Amniotic epithelial cell (primary cell): ENCODE data around the gene DCTN3.
"Not testable (repeated sequence)": the region's sequence is repeated elsewhere in the genome, so short reads cannot be mapped to it uniquely, and the experiment has no call there.

Experiments used
- DNase-seq: peaks from one replicate; pipeline ENCODE4 v3.0.0-alpha.2; 2010; ENCODE audit warnings: low read depth

Gene DCTN3

GRCh38 chr9:34647084-34647403, 26.7 kb upstream of the DCTN3 start:
- no peak for DNase-seq

- peak; percentile 78 for DNase-seq
These were observed 26.2 kb upstream of the DCTN3 start, which contains the start of gene GALT for GRCh38 chr9:34646211-34647083. GALT (plus strand) TSS chr9:34646675; CDS start chr9:34646705, 30 bp downstream.

- DNase-seq: peak; percentile 68
These were observed 24.5 kb upstream of the DCTN3 start for GRCh38 chr9:34644766-34645314.

DNA sequence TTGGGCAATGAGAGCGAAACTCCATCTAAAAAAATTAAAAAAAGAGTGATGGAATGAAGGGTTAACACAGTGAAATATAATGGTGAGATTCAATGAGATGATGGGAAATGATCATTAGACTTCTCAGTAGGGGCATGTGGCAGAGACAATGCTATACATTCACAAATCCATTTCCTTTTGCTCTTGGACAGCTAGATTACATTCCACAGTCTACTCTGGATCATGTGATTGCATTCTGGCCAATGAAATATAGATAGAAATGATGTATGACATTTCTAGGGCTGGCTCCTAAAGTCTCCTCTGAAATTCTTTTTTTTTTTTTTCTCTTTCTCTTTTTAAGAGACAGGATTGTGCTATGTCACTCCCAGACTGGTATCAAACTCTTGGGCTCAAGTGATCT, 22.4 kb upstream of the DCTN3 start:
- DNase-seq: no peak

DNA sequence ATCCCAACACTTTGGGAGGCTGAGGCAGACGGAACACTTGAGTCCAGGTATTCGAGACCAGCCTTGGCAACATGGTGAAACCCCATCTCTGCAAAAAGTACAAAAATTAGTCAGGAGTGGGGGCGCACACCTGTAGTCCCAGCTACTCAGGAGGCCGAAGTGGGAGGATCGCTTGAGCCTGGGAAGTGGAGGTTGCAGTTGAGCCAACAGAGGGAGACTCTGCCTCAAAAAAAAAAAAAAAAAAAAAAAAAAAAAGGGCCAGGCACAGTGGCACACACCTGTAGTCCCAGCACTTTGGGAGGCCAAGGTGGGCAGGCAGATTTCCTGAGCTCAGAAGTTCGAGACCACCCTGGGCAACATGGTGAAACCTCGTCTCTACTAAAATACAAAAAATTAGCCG, 19.0 kb upstream of the DCTN3 start:
- not testable (repeated sequence) for DNase-seq

DNA sequence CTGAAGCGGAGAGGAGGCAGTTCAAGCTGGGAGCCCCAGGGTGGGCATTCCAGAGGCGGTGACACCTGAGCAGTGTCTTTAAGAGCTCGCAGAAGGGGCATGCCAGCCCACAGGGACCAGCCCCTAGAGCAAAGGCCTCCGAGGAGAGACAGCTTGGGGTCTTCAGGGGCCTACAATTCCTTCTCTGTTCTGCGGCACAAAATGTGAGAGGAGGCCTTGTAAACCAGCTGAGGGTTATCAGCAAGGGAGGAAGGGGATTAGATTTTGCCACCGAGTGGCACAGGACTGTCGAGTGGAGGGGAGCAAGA, 17.8 kb upstream of the DCTN3 start:
- no peak for DNase-seq

DNA sequence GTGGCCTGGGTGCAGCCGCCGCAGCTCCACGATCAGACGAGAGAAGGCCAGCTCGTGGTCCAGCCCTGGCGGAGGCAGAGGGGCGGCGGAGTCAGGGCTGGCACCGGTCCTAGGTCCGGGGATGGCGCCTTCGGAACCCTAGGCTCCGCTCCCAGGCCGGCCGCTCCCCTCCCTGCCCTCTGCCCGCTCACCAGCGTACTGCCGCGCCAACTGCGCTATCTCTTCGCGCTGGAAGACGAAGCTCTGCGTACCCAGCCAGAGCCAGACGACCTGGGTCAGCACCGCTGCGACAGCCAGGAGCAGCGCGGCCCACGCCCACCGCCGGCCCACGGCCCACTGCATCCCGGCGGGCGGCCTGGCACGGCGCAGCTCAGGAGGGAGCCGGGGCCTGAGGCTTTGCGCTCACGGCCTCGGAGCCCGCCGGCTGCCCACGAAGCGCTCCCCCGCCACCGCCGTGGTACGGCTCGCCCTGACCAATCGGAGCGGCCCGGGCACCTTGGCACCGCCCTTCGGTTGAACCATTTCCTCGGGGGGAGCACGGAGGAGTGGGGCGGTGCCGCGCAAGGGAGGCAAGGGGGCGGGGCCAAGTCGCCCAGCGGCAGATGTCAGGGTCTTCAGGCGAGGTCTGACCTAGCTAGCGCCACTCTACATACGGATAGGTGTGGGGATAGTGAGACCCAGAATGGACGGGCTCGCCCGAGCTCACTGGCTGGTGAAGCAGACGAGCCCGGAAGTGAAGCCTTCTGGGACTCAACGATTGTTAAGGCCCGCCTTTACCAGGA, 17.3 kb upstream of the DCTN3 start, which contains the start of gene SIGMAR1:
Gene SIGMAR1 (minus strand): TSS at position 432 of the 782 bp plus-strand sequence. CDS start 90 bp downstream, at position 342.
- peak; percentile 88 for DNase-seq

DNA sequence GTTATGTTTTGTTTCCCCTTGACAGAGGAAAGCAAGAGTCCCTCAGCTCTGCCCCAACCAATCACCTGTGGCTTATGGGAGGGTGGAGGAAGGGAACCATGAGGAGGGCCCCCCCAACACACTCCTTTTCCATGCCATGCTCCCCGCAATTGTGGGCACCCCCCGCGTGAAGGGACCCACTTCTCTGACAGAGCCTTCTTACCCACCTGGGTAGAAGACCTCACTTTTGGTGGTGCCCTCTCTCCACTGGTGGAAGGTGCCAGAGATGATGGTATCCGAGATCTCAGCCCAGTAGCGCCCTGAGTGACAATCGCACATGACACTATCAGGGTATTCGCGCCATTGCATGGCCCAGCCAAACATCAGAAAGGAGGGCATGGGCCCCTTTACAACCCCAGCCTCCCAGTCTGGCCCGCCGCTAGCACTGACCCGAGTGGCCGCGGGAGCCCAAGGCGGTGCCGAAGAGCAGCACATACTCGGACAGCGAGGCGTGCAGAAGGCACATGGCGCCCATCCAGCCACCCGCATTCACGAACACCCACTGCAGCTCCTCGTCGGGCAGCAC, 16.6 kb upstream of the DCTN3 start:
- no peak for DNase-seq

GRCh38 chr9:34635556-34635955, 15.3 kb upstream of the DCTN3 start:
- no peak for DNase-seq

- no peak for DNase-seq
These were observed 14.4 kb upstream of the DCTN3 start for GRCh38 chr9:34634551-34635248.

GRCh38 chr9:34633851-34634550, 13.7 kb upstream of the DCTN3 start:
- peak; percentile 51 for DNase-seq

GRCh38 chr9:34633166-34633565, 12.9 kb upstream of the DCTN3 start:
- DNase-seq: no peak

- DNase-seq: no peak
These were observed 10.3 kb upstream of the DCTN3 start for GRCh38 chr9:34630402-34631154.

DNA sequence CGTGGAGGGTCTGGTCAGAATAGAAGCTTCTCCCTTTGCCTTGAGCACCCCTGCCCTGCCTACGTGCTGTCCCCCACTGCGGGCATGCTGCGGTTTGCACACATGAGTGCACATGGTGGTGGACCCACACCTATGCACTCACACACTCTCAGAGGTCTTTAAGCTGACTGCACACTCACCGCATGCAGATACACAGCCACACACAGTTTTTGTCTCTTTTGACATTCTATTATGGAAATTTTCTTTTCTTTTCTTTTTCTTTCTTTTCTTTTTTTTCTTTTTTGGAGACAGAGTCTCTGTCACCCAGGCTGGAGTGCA, 9.2 kb upstream of the DCTN3 start:
- DNase-seq: no peak

- no peak for DNase-seq
These were observed 8.6 kb upstream of the DCTN3 start, which contains the start of gene ARID3C for GRCh38 chr9:34628656-34629490. ARID3C (minus strand) TSS chr9:34629066; CDS start chr9:34628014, 1,052 bp downstream.

GRCh38 chr9:34627716-34628655, 7.7 kb upstream of the DCTN3 start:
- no peak for DNase-seq

DNA sequence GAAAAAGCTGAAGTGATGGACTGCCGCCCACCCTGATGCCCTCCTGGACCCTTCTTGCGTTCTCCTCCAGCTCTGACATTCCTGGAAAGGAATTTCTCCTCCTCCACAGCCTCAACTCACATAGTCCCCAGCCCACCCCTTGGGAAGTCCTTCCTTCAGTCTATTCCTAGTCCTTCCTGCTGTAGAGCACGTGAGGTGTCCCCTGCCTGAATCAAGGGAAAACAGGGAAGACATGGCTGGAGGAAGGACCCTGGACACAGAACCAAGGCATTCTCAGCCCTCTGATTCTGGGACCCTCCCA, 4.8 kb upstream of the DCTN3 start:
- no peak for DNase-seq

DNA sequence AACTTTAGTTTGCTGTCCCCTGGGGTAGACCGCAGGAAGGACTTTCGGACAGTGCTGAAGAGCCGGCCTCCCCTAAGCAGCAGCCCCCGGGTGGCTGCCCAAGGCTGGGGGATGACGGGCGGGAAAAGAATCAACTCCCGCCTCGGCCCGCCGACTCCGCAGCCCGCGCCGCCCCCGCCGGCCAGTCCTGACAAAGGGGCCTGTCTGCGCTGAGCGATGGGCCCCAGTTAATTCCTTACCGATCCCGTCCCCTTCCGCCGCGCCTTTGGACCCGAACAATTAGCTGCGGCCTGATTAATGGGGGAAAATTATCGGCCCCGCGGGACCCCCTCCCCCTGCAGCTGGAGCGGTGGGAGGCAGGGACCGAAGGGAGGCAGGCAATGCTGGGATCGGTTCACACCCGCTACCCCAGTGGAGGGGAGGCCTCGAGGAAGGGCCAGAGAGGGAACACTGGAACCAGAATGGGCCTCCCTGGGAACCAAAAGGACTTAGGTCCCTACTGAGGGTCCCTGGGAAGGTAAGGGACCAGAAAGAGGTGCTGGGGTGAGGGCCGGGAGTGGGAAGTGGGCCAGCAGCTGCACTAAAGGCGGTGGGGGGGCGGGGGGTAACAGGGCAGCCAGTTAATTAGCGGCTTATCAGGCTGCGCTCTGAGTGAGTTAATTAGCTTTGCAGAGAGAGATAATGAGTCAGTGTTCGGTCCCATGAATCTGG, 4.3 kb upstream of the DCTN3 start:
- DNase-seq: no peak
